Ureter (tissue), 1 donor: Measurements from ENCODE around the gene IGSF9B. TPM values are rescaled to one million over a fixed set of nuclear protein-coding genes. Genes with fewer than 3 reads are reported as not detected.

ENCODE experiments used
- DNase-seq: peaks from one replicate; pipeline ENCODE4 v3.0.0-alpha.2; 2020; ENCODE audit warnings: low spot score
- total RNA-seq: library from RNA; stranded (reverse); gene quantifications from one replicate; pipeline ENCODE4 v1.2.4, GENCODE V29; 2023
- donor health status: DM: yes; HTN: yes; CAD: no.

Gene IGSF9B
- total RNA-seq, 1 donor from 2014 or later, result 52.0 TPM

DNA sequence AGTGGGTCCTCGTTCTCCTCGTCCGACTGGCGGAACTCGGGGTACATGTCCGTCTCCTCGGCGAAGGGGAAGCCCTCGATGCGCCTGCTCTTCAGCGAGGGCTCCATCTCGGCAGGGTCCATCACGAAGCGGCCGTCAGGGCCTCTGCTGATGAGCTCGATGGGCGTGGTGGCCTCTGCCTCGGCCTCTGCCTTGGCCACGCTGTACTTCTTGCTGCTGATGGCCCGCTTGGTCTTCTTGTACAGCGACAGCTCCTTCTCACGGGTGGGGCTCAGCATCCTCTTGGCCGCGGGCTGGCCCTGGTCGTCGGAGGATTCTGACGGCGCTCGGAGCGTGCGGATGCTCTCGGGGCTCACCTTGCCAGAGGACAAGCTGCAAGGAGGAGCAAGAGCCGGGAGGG lies 35.7 kb downstream of the IGSF9B start:
- DNase-seq, result no peak

GRCh38 chr11:133920109-133920990 lies 36.4 kb downstream of the IGSF9B start:
- no peak for DNase-seq

- no peak for DNase-seq
These were observed 37.2 kb downstream of the IGSF9B start for GRCh38 chr11:133919330-133920108.

- DNase-seq, result no peak
These were observed 38.0 kb downstream of the IGSF9B start for GRCh38 chr11:133918608-133919260.

- no peak for DNase-seq
These were observed 38.7 kb downstream of the IGSF9B start for GRCh38 chr11:133917921-133918607.

GRCh38 chr11:133916784-133917440 lies 39.9 kb downstream of the IGSF9B start:
- DNase-seq, result no peak

DNA sequence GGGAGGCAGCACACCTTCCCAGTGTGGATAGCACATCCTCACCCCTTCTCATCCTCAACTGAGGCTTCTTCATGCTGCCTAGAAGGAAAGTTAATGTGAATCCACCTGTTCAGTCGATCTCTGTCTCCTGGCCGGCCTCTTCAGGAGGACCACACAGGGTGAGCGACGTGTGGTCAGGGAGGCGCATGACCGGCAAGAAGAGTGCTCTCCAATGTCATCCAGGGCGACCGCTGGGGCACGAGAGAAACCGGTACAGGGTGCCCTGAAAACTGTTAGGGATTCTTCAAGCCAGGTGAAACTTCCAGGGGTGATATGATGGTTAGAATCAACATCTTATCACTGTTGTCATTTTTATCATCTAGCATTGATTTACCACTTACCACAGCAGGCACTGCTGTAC lies 43.0 kb downstream of the IGSF9B start:
- DNase-seq, result no peak

DNA sequence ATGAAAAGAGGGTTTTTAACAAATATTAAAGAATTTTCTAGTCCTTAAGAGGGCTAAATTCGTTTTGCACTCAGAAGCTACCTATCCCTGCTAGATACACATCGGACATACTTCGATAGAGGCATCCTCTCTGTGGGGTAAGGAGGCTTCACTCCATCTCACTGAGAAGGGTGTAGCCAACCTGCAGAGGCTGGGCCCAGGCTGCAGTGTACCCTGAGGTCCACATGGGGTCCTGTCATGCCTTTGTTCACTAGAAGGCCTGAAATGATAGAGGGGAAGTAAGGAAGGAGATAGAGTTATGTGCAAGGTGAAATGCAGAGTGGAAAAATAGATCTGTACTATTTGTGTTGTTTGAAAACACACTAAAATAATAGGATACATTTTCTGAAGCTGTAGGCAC lies 45.6 kb downstream of the IGSF9B start:
- no peak for DNase-seq

- DNase-seq, result no peak
These were observed 46.7 kb downstream of the IGSF9B start for GRCh38 chr11:133910101-133910500.

GRCh38 chr11:133908827-133909226 lies 47.9 kb downstream of the IGSF9B start:
- DNase-seq, result no peak

- DNase-seq, result no peak
These were observed 48.9 kb downstream of the IGSF9B start for GRCh38 chr11:133907841-133908241.

DNA sequence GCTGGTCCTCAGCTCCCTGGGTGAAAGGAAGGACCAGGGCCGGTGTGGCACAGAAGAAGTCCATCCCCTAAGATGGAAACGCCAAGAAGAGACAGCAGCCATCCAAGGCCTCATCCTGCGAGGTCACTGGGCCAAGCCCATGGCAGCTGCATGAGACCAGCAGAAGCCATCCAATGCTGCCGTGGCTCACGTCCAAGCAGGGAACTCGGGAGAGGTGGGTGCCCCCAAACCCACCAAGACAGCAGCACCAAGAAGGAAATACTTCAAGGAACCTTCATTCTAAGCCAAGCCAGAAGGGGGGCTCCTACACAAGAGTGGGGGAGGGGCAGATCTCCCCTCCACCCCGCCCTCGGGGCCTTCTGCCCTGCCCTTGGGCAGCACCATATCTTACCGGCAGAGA lies 49.6 kb downstream of the IGSF9B start:
- DNase-seq, result no peak

GRCh38 chr11:133906746-133907145 lies 50.0 kb downstream of the IGSF9B start:
- DNase-seq, result no peak

DNA sequence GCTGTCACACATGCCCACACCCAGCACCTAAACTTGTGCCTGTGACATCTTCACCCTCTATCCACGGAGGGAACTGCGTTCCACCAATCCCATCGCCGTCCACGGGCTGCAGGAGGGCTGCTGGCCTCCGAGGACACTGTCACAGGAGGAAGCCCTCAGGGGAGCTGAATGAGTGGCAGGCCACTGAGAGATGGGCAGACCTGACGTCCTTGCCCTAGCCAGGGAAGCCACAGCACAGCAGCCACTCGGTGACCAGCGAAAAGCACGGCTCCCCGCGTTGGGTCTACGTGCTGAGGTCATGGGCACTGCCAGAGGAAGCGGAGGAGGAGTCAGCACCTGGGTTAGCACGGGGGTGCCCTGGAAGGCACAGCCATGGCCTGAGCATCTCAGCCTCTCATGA lies 50.5 kb downstream of the IGSF9B start:
- no peak for DNase-seq

- DNase-seq, result no peak
These were observed 51.1 kb downstream of the IGSF9B start for GRCh38 chr11:133905677-133906156.

- no peak for DNase-seq
These were observed 51.8 kb downstream of the IGSF9B start for GRCh38 chr11:133904818-133905515.

GRCh38 chr11:133903875-133904817 lies 52.6 kb downstream of the IGSF9B start:
- no peak for DNase-seq

DNA sequence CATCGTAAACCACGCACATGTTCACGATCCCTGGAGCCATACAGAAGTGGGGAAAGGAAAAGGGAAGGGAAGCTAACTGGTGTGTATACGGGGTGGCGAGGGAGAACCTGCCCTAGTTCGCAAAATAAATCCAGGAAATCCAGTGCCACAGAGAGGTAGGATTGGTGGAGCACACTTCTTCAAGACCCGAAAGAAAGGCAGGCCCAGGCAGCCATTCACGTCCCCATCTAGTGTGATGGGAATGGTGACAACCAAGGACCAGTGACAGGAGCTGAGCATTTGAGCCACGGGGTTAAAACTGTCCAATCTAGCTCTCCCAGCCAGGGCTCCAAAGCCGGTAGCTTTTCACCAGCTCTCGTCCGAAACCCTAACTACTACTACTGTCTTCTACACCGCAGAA lies 53.7 kb downstream of the IGSF9B start:
- DNase-seq, result no peak

DNA sequence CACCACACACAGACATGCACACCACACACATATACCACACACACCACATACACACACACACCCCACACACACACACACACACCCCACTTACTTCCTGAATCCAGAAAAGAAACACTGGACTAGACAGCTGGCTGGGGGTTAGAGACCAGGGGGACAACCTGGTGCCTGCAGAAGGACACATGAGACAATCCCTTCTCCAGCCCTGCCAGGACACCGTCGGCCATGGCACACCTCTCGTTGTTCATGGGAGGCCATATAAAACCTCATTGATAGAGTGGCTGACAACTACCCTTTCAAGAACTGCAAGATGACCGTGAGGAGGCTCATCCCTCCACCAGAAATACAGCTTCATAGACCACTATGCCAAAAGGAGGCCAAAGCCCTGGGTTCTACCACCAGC lies 54.3 kb downstream of the IGSF9B start:
- DNase-seq, result no peak
